T-helper 17 cell (primary cell): ENCODE measurements around the gene TUBGCP2. TPM values are rescaled to one million over a fixed set of nuclear protein-coding genes. Genes with fewer than 3 reads are reported as not detected.

Source experiments
- ATAC-seq: fragments of 150-1000 bp; cut with Tn5 transposase; 2 replicates; pipeline ENCODE4 v1.10.0; 2021; ENCODE audit warnings: mild to moderate bottlenecking, moderate library complexity
- DNase-seq, 3 donors: peaks; one replicate each; pipeline versions ENCODE4 v3.0.0 to v3.0.0-alpha.2; 2020 to 2021
- H3K9me3 ChIP-seq: one replicate; pipeline ENCODE4 v1.7.0; 2013; ENCODE audit warnings: low read length, mild to moderate bottlenecking; ENCODE audit not compliant: control insufficient read depth, poor library complexity, severe bottlenecking
- H3K27ac Mint-ChIP-seq: one replicate; pipeline ENCODE4 v1.8.0; 2022; ENCODE audit warnings: mild to moderate bottlenecking, moderate library complexity, mixed read lengths
- H3K27me3 Mint-ChIP-seq: one replicate; pipeline ENCODE4 v1.8.0; 2022; ENCODE audit warnings: mixed read lengths
- H3K36me3 Mint-ChIP-seq: one replicate; pipeline ENCODE4 v1.8.0; 2022; ENCODE audit warnings: low read depth, mixed read lengths
- H3K4me1 Mint-ChIP-seq: one replicate; pipeline ENCODE4 v1.8.0; 2022; ENCODE audit warnings: mild to moderate bottlenecking, mixed read lengths
- H3K4me3 Mint-ChIP-seq: one replicate; pipeline ENCODE4 v1.8.0; 2022; ENCODE audit warnings: mild to moderate bottlenecking, moderate library complexity, mixed read lengths
- total RNA-seq, 4 donors: library from RNA in 2 of 4; stranded (reverse) in 2 of 4; gene quantifications; one replicate each; pipeline ENCODE4 v1.2.3 and lab custom pipeline; 2022 to 2026

The TUBGCP2 gene
- total RNA-seq, 2 donors from 2014 or later = 73.6 to 75.4 TPM

GRCh38 chr10:133336118-133336576 is 27.5 kb upstream of the TUBGCP2 start:
- H3K27me3 Mint-ChIP-seq = no peaks in the 10 kb centered on the region
- no peaks in the 10 kb centered on the region for H3K36me3 Mint-ChIP-seq
- peak overlapping the region; percentile 93 for H3K27ac Mint-ChIP-seq
- DNase-seq = no peak
- H3K9me3 ChIP-seq = no peaks in the 10 kb centered on the region
- peak; percentile 0 for ATAC-seq
- peaks cover 6% of the 10 kb centered on the region for H3K4me1 Mint-ChIP-seq
- no peak overlapping the region for H3K4me3 Mint-ChIP-seq

- ATAC-seq (peak; percentile 58), DNase-seq (peak; percentile 69 to 82 (median 76))
- H3K9me3 ChIP-seq = no peaks in the 10 kb centered on the region
- H3K27ac Mint-ChIP-seq = peak overlapping the region; percentile 93
- H3K36me3 Mint-ChIP-seq = no peaks in the 10 kb centered on the region
- H3K4me3 Mint-ChIP-seq = peak overlapping the region; percentile 84
- no peaks in the 10 kb centered on the region for H3K27me3 Mint-ChIP-seq
- peaks cover 6% of the 10 kb centered on the region for H3K4me1 Mint-ChIP-seq
Measured at GRCh38 chr10:133335246-133336117, 26.8 kb upstream of the TUBGCP2 start.

- Mint-ChIP-seq H3K4me1 (peaks cover 9% of the 10 kb centered on the region), H3K27me3 (peaks cover 3% of the 10 kb centered on the region)
Measured at GRCh38 chr10:133334503-133335245, 26.0 kb upstream of the TUBGCP2 start.

GRCh38 chr10:133332936-133333699 is 24.4 kb upstream of the TUBGCP2 start:
- no peak for ATAC-seq
- no peak overlapping the region for H3K4me3 Mint-ChIP-seq
- peaks cover 11% of the 10 kb centered on the region for H3K4me1 Mint-ChIP-seq
- peaks cover 17% of the 10 kb centered on the region for H3K27me3 Mint-ChIP-seq
- H3K36me3 Mint-ChIP-seq = no peaks in the 10 kb centered on the region
- no peaks in the 10 kb centered on the region for H3K9me3 ChIP-seq
- H3K27ac Mint-ChIP-seq = no peak overlapping the region
- DNase-seq = no peak

More at GRCh38 chr10:133334503-133335245, 26.0 kb upstream of the TUBGCP2 start:
- Mint-ChIP-seq H3K27ac (peak overlapping the region; percentile 93), H3K36me3 (no peaks in the 10 kb centered on the region), H3K4me3 (peak overlapping the region; percentile 84)
- no peaks in the 10 kb centered on the region for H3K9me3 ChIP-seq
- DNase-seq = no peak
- ATAC-seq = peak; percentile 16

GRCh38 chr10:133329491-133330202 is 21.0 kb upstream of the TUBGCP2 start:
- ATAC-seq = peak; percentile 90
- H3K27me3 Mint-ChIP-seq = peaks cover 38% of the 10 kb centered on the region
- H3K4me1 Mint-ChIP-seq = peaks cover 17% of the 10 kb centered on the region
- DNase-seq = peak; percentile 79 to 87 (median 86)
- peak overlapping the region; percentile 58 for H3K4me3 Mint-ChIP-seq
- H3K27ac Mint-ChIP-seq = no peak overlapping the region
- peaks cover 2% of the 10 kb centered on the region for H3K36me3 Mint-ChIP-seq
- H3K9me3 ChIP-seq = no peaks in the 10 kb centered on the region

GRCh38 chr10:133328358-133329343 is 20.0 kb upstream of the TUBGCP2 start:
- no peak for ATAC-seq
- no peak for DNase-seq
- H3K9me3 ChIP-seq = no peaks in the 10 kb centered on the region
- H3K27me3 Mint-ChIP-seq = peaks cover 38% of the 10 kb centered on the region
- no peak overlapping the region for H3K27ac Mint-ChIP-seq
- peaks cover 2% of the 10 kb centered on the region for H3K36me3 Mint-ChIP-seq
- H3K4me3 Mint-ChIP-seq = no peak overlapping the region
- peaks cover 17% of the 10 kb centered on the region for H3K4me1 Mint-ChIP-seq

- DNase-seq = no peak
Measured at GRCh38 chr10:133327651-133328357, 19.1 kb upstream of the TUBGCP2 start.

GRCh38 chr10:133326745-133327650 is 18.3 kb upstream of the TUBGCP2 start:
- no peak overlapping the region for H3K4me3 Mint-ChIP-seq
- H3K4me1 Mint-ChIP-seq = peaks cover 15% of the 10 kb centered on the region
- no peak for DNase-seq
- ATAC-seq = no peak
- no peak overlapping the region for H3K27ac Mint-ChIP-seq
- H3K9me3 ChIP-seq = no peaks in the 10 kb centered on the region
- peaks cover 38% of the 10 kb centered on the region for H3K27me3 Mint-ChIP-seq
- peaks cover 2% of the 10 kb centered on the region for H3K36me3 Mint-ChIP-seq

More at GRCh38 chr10:133327651-133328357, 19.1 kb upstream of the TUBGCP2 start:
- H3K27me3 Mint-ChIP-seq = peaks cover 38% of the 10 kb centered on the region
- H3K36me3 Mint-ChIP-seq = peaks cover 2% of the 10 kb centered on the region
- H3K9me3 ChIP-seq = no peaks in the 10 kb centered on the region
- no peak overlapping the region for H3K27ac Mint-ChIP-seq
- no peak overlapping the region for H3K4me3 Mint-ChIP-seq
- no peak for ATAC-seq
- H3K4me1 Mint-ChIP-seq = peaks cover 17% of the 10 kb centered on the region

- ATAC-seq (no peak), DNase-seq (no peak)
- Mint-ChIP-seq H3K36me3 (peaks cover 2% of the 10 kb centered on the region), H3K27ac (no peak overlapping the region), H3K4me1 (peaks cover 13% of the 10 kb centered on the region), H3K27me3 (peaks cover 38% of the 10 kb centered on the region), H3K4me3 (peak overlapping the region; percentile 28)
- no peaks in the 10 kb centered on the region for H3K9me3 ChIP-seq
Measured at GRCh38 chr10:133326223-133326551, 17.5 kb upstream of the TUBGCP2 start.

- peaks cover 38% of the 10 kb centered on the region for H3K27me3 Mint-ChIP-seq
- H3K4me1 Mint-ChIP-seq = peaks cover 13% of the 10 kb centered on the region
- H3K27ac Mint-ChIP-seq = no peak overlapping the region
- DNase-seq (no peak), ATAC-seq (no peak)
- H3K36me3 Mint-ChIP-seq = peaks cover 2% of the 10 kb centered on the region
- peak overlapping the region; percentile 89 for H3K4me3 Mint-ChIP-seq
- H3K9me3 ChIP-seq = no peaks in the 10 kb centered on the region
Measured at GRCh38 chr10:133325440-133326222, 17.0 kb upstream of the TUBGCP2 start.
